Effector memory CD4-positive, alpha-beta T cell (primary cell): ENCODE measurements around the gene CYB561D1.

Experiments used
- DNase-seq, 3 donors: peaks; one replicate each; pipeline ENCODE4 v3.0.0-alpha.2; 2020
- H3K27ac ChIP-seq: 2 replicates; pipeline ENCODE4 v1.7.0; 2013; ENCODE audit warnings: mild to moderate bottlenecking, low read length, moderate library complexity; ENCODE audit not compliant: insufficient read depth, poor library complexity, severe bottlenecking
- H3K27me3 ChIP-seq: replicated peaks from 2 replicates; pipeline ENCODE4 v1.7.0; 2013; ENCODE audit warnings: mild to moderate bottlenecking, low read length; ENCODE audit not compliant: insufficient read depth, control insufficient read depth, poor library complexity, severe bottlenecking
- H3K36me3 ChIP-seq: 2 replicates; pipeline ENCODE4 v1.7.0; 2013; ENCODE audit warnings: mild to moderate bottlenecking, low read length, moderate library complexity; ENCODE audit not compliant: control insufficient read depth, insufficient read depth
- H3K4me1 ChIP-seq: 2 replicates; pipeline ENCODE4 v1.7.0; 2013; ENCODE audit warnings: low read length, mild to moderate bottlenecking; ENCODE audit not compliant: control insufficient read depth, insufficient read depth, poor library complexity, severe bottlenecking
- H3K4me3 ChIP-seq: 2 replicates; pipeline ENCODE4 v1.7.0; 2013; ENCODE audit warnings: low read length, low read depth, mild to moderate bottlenecking; ENCODE audit not compliant: insufficient read depth, poor library complexity, severe bottlenecking
- H3K9me3 ChIP-seq: 2 replicates; pipeline ENCODE4 v1.7.0; 2013; ENCODE audit warnings: mild to moderate bottlenecking, low read length, moderate library complexity; ENCODE audit not compliant: control insufficient read depth

The CYB561D1 gene

DNA sequence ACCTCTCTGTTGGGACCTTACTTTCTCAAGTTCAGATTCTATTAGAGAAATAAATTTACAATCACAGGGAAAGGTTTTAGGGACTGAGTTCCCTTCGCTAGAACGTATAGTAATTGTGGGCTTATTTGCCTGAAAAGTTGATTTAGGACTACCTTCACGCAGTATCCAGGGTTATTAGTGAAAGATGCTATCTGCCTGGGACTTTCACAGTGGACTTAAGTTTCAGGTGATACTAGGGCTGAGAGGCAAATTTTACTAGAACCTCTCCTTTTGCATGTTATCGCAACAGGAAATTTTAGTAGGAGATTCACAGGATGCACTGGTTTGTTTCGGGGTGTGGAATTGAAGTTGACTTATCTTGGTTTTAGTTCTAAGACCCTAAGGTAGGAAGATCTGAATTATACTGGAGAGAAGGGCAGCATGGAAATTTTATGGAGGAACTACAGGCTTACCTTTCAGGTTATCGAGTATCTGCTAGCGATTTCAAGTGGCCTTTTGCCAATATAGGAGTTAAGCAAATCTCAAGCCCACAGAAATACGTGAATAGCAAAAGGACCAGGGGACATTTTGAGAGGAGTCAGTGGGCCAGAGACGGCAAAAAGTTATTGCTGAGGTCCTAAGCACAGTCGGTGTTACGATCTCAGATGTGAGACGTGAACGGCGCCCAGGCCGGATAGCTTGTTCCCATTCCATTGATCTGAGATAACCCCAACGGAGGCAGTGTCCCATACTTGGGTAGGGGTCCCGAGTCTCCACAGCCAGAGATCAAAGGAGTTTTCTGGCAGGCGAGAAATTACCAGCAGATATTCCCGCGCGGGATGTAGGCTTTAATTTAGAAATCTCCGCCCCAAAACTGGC lies 53.8 kb downstream of the CYB561D1 start:
- Histone ChIP-seq H3K36me3 (no peaks in the 10 kb centered on the region), H3K27ac (peak overlapping the region; percentile 94), H3K9me3 (no peaks in the 10 kb centered on the region), H3K4me1 (peaks cover 26% of the 10 kb centered on the region), H3K27me3 (no peaks in the 10 kb centered on the region), H3K4me3 (peak overlapping the region; percentile 93)
- no peak for DNase-seq

DNA sequence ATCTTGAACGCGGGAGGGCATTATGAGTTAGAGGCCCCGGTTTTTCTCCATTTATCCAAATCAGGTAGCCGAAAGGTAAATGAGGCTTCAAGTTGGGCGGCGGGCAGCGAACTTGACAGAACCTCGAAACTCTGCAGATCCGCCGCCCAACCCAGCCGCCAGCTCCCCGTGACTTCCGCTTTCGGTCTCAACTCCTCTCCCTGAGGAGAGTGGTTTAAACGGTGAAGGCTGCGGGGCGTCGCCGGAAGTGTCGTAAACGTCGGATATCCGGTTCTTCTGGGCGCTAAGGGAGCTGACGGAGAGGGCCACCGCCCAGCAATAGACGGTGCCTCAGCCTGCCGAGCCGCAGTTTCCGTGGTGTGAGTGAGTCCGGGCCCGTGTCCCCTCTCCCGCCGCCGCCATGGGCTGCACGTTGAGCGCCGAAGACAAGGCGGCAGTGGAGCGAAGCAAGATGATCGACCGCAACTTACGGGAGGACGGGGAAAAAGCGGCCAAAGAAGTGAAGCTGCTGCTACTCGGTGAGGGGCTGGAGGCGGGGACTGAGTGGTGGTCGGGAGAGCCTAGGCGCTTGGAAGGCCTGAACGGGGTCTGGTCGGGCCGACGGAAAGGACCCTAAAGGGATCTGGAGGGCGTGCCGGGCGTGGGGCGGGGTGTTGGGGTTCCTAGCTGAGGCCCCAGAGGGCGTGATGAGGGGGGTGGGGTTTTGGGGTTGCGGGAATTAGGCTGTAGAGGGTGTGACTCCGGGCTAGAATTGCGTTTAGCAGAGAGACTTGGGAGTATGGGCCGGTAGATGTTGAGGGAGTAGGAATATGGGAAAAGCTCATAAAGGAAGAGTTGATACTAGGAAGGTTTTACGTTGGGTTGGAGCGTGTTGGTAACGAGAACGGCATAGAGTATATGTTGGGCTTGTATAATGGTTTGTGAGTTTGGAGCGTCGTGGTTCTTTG lies 54.7 kb downstream of the CYB561D1 start, which contains the start of gene GNAI3:
Gene GNAI3 (plus strand): TSS at position 295 of the 947 bp plus-strand sequence. CDS start 106 bp downstream, at position 401.
- no peaks in the 10 kb centered on the region for H3K27me3 ChIP-seq
- H3K4me1 ChIP-seq = peaks cover 26% of the 10 kb centered on the region
- no peaks in the 10 kb centered on the region for H3K9me3 ChIP-seq
- no peaks in the 10 kb centered on the region for H3K36me3 ChIP-seq
- peak within 1 kb of the TSS; percentile 93 for H3K4me3 ChIP-seq
- DNase-seq = peak; percentile 95 to 96 (median 95)
- peak within 1 kb of the TSS; percentile 94 for H3K27ac ChIP-seq
